22Rv1 (cell line): ENCODE data around the gene BCL11A.

Source experiments
- ZFX ChIP-seq: fragments of 450-650 bp; IDR thresholded peaks from 2 replicates; pipeline ENCODE4 v1.6.1; 2017; ENCODE audit warnings: antibody characterized with exemption, borderline replicate concordance
- TF ChIP-seq, protein P1 (sequence below): fragments of 450-650 bp; IDR thresholded peaks from 2 replicates; pipeline ENCODE4 v1.5.1; 2017; ENCODE audit warnings: mild to moderate bottlenecking

DNA sequence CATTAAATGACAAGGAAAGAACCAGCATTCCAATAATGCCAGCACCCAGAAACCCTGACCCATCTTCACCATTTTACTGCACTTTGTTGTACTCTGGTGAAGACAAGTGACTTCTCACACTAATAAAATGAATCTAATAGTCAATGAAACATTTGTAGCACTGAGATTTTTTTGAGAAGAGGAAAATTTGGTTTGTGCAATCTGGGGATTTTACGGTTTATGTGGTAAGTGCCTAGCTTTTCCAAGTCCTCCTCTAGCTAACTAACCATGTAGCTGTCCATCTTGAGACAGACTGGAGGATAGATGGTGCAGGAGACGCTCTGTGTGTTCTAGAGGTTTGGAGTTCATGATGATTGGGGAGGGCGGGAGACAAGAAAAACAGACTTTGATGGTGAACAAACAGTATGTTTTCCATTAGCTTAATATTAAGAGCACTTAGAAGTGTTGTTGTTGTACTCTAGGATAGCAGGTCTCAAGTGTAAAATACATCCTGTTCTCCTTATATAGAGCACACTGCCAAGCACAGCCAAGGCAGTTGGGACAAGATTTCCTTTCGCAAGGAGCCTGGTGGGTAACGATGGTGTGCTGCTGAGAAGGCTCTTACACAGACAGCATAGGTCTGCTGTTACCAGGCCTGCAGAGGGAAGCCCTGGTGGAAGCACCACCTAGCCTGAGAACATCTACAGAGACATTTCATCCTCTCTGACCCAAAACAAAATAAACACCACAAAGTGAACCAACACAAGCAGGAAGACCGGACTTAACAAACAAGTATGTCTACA, 83.7 kb downstream of the BCL11A start:
- no peak for TF ChIP-seq ZFX
- TF ChIP-seq, protein P1, sequence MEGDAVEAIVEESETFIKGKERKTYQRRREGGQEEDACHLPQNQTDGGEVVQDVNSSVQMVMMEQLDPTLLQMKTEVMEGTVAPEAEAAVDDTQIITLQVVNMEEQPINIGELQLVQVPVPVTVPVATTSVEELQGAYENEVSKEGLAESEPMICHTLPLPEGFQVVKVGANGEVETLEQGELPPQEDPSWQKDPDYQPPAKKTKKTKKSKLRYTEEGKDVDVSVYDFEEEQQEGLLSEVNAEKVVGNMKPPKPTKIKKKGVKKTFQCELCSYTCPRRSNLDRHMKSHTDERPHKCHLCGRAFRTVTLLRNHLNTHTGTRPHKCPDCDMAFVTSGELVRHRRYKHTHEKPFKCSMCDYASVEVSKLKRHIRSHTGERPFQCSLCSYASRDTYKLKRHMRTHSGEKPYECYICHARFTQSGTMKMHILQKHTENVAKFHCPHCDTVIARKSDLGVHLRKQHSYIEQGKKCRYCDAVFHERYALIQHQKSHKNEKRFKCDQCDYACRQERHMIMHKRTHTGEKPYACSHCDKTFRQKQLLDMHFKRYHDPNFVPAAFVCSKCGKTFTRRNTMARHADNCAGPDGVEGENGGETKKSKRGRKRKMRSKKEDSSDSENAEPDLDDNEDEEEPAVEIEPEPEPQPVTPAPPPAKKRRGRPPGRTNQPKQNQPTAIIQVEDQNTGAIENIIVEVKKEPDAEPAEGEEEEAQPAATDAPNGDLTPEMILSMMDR, result no peak
